Skeletal muscle satellite cell (primary cell): Measurements from ENCODE around the gene MEOX2.

ENCODE experiments used
- H3K27me3 ChIP-seq: 2 replicates; pipeline ENCODE4 v1.7.0; 2013; ENCODE audit warnings: low read length; ENCODE audit not compliant: control insufficient read depth, insufficient read depth
- H3K36me3 ChIP-seq: 2 replicates; pipeline ENCODE4 v1.7.0; 2013; ENCODE audit warnings: mild to moderate bottlenecking, control low read depth, low read length; ENCODE audit not compliant: insufficient read depth
- H3K4me1 ChIP-seq: 2 replicates; pipeline ENCODE4 v1.7.0; 2013; ENCODE audit warnings: low read length; ENCODE audit not compliant: control insufficient read depth, insufficient read depth
- H3K4me2 ChIP-seq: 2 replicates; pipeline ENCODE4 v1.7.0; 2013; ENCODE audit warnings: mild to moderate bottlenecking, low read length
- H3K4me3 ChIP-seq: 2 replicates; pipeline ENCODE4 v1.7.0; 2013; ENCODE audit warnings: low read length
- H3K9ac ChIP-seq: 2 replicates; pipeline ENCODE4 v1.7.0; 2013; ENCODE audit warnings: mild to moderate bottlenecking, low read depth, low read length, moderate library complexity
- H3K9me3 ChIP-seq: replicated peaks from 2 replicates; pipeline ENCODE4 v1.7.0; 2013; ENCODE audit warnings: mild to moderate bottlenecking, control low read depth, low read length

Gene MEOX2

DNA sequence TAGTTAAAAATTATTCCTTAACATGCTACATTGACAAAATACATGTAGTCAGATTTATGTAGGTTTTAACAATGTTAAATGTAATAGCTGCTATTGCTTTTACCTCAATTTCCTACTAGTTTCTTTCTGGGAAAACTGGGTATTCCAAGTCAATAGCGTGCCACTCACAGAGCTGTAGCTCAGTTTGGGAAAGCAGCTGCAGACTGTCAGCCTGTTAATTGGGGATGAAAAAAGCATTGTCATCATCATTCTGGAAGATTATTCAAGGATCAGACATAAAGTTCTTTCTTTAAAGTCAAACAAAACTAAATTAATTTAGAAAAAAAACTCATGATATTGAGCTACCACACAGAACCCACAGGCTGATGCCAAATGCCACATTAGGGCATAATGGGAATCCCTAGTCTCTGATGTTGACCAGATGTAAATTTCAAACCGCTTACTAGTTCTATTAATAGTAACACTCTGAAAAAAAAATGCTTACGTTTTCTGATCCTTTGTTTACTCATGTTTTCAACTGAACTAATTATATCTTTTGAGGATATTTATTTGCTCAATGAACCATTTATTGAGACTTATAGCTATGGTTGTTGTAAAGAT lies 105.0 kb downstream of the MEOX2 start:
- H3K9me3 ChIP-seq: peaks cover 4% of the 10 kb centered on the region
- no peaks in the 10 kb centered on the region for H3K36me3 ChIP-seq
- no peaks in the 10 kb centered on the region for H3K27me3 ChIP-seq
- H3K4me1 ChIP-seq: no peaks in the 10 kb centered on the region
- no peak overlapping the region for H3K9ac ChIP-seq
- no peak overlapping the region for H3K4me2 ChIP-seq
- no peak overlapping the region for H3K4me3 ChIP-seq

DNA sequence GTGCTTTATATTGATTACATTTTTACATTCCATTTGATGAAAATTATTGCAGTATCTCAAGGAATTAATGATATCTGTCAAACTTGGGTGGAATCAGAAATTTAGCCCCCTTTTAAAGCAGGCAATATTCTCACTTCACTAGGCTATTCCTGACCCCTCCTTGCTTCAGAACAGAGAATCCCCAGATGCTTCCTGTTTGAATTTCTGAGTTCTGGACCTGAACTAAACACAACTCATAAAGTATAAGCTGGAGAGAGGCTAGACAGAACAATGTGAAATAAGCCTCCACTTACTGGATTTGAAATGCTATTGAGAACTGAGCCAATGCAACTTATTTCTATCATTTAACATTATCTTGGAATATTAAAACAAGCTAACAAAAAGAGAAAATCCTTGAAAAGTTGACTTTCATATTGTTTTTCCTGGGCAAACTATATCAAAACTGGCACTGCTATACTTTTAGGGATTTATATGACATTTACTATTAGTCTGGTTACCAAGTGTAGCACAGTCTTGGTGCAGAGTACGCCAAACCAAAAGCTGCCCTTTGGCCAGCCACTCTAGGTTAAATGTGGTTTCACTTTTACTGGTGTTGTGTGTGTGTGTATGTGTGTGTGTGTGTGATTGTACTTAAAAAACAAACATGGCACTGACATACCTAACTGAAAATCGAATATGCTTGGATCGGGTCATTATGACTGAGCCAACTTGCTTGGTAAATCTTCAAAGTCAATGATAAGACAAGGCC lies 105.7 kb downstream of the MEOX2 start:
- peaks cover 4% of the 10 kb centered on the region for H3K9me3 ChIP-seq
- H3K4me2 ChIP-seq: no peak overlapping the region
- no peak overlapping the region for H3K4me3 ChIP-seq

DNA sequence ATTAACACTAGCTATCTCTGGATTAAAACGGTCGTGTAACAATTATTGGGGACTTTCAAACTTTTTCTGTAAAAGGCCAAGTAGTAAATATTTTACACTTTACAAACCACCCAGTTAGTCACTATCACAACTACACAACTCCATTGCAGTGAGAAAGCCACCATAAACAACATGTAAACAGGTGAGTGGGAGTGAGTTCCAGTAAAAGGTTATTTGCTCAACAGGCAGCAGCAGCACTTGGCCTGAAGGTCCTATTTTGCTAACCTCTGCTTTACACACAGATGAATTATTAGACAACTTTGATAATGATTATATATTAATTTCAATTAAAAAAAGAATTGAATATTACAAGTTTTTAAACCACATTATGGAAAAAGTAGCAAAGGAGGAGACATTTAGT lies 108.9 kb downstream of the MEOX2 start:
- no peaks in the 10 kb centered on the region for H3K27me3 ChIP-seq
- no peak overlapping the region for H3K9ac ChIP-seq
- no peaks in the 10 kb centered on the region for H3K9me3 ChIP-seq
- H3K36me3 ChIP-seq: no peaks in the 10 kb centered on the region
- H3K4me3 ChIP-seq: no peak overlapping the region
- no peak overlapping the region for H3K4me2 ChIP-seq
- H3K4me1 ChIP-seq: no peaks in the 10 kb centered on the region

More for the DNA sequence above, 105.7 kb downstream of the MEOX2 start:
- Histone ChIP-seq H3K4me1 (no peaks in the 10 kb centered on the region), H3K27me3 (no peaks in the 10 kb centered on the region), H3K36me3 (no peaks in the 10 kb centered on the region), H3K9ac (no peak overlapping the region)

DNA sequence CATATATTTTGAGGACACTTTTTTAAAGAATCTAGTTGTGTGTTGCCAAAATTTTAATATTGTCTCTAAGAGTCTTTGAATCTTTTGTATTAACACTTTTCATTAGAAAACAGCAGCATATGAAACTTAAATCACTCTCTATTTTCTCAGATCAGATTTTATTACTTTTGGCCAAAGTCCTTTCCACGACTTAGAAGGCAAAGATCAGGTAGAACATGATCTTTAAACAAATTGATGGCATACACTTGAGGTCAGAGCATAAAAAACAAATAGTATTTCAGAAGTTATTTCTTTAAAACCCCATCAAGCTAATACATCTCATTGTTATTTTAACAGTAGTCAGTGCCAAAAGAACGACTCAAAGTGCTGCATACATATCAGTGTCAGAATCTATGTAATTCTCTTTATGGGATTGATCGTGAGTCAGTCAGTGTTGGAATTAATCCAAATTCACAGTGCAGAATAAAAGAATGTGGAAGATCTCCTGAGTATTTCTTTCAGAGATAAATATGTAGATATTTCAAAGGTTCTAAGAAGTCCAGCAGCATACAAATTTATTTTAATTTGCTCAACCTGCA lies 115.1 kb downstream of the MEOX2 start:
- H3K9ac ChIP-seq: no peak overlapping the region
- H3K4me3 ChIP-seq: no peak overlapping the region
- H3K36me3 ChIP-seq: no peaks in the 10 kb centered on the region
- peaks cover 8% of the 10 kb centered on the region for H3K4me1 ChIP-seq
- H3K4me2 ChIP-seq: peak overlapping the region; percentile 14
- no peaks in the 10 kb centered on the region for H3K27me3 ChIP-seq
- no peaks in the 10 kb centered on the region for H3K9me3 ChIP-seq

DNA sequence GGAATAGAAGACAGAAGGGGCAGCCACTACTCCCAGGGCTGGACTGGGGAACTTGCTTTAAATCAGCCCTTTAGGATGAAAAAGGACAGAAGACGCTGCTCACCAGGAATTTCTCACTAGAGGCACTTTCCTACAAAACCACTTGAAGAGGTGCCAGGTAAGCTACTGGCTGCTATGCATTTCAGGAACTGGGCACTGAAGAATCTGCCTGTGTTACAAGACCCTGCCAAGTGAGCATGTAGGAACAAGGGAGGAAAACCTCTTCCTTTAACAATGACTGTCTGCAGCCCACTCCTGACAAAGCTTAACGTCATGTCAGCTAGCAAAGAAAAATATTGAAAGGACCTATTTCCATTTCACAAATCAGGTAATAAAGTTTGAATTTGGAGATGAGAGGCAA lies 118.8 kb downstream of the MEOX2 start:
- H3K4me3 ChIP-seq: no peak overlapping the region
- no peaks in the 10 kb centered on the region for H3K27me3 ChIP-seq
- no peaks in the 10 kb centered on the region for H3K9me3 ChIP-seq
- H3K36me3 ChIP-seq: no peaks in the 10 kb centered on the region
- H3K4me1 ChIP-seq: peaks cover 8% of the 10 kb centered on the region
- no peak overlapping the region for H3K4me2 ChIP-seq
- no peak overlapping the region for H3K9ac ChIP-seq

DNA sequence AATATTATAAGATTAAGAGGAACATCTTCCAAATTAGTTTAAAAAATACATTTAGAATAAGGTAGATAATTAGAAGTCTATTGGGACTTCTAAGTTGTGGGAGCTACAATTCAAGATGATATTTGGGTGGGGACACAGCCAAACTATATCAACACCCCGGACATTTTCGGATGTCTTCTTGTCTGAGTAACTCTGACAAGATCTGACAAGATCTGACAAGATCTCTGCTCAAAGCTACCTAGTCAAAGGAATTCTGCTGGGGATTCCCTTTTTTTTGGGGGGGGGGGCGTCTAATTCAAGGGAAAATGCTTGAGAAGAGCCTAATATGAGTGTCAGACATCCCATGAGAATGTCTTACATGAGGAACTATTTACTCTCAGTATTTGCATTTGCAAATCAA lies 119.4 kb downstream of the MEOX2 start:
- no peak overlapping the region for H3K4me3 ChIP-seq

DNA sequence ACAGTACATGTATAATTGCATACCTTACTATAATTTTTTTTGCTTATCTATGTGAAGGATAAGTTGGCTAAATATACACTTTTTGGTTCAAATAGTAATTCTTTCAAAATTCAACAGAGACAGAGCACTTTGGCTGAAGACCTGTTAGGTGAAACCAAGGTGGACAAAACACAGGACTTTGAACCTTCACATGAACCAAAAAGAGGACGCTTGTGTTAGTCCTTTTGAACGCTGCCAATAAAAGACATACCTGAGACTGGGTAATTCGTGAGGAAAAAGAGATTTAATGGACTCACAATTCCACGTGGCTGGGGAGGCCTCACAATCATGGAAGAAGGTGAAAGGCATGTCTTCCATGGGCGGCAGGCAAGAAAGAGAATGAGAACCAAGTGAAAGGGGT lies 120.0 kb downstream of the MEOX2 start:
- Histone ChIP-seq H3K4me3 (no peak overlapping the region), H3K9ac (no peak overlapping the region), H3K4me2 (no peak overlapping the region), H3K36me3 (no peaks in the 10 kb centered on the region), H3K4me1 (peaks cover 7% of the 10 kb centered on the region), H3K9me3 (no peaks in the 10 kb centered on the region), H3K27me3 (no peaks in the 10 kb centered on the region)

More for the DNA sequence above, 119.4 kb downstream of the MEOX2 start:
- no peaks in the 10 kb centered on the region for H3K9me3 ChIP-seq
- H3K27me3 ChIP-seq: no peaks in the 10 kb centered on the region
- peaks cover 8% of the 10 kb centered on the region for H3K4me1 ChIP-seq
- H3K9ac ChIP-seq: no peak overlapping the region
- H3K4me2 ChIP-seq: no peak overlapping the region
- H3K36me3 ChIP-seq: no peaks in the 10 kb centered on the region

DNA sequence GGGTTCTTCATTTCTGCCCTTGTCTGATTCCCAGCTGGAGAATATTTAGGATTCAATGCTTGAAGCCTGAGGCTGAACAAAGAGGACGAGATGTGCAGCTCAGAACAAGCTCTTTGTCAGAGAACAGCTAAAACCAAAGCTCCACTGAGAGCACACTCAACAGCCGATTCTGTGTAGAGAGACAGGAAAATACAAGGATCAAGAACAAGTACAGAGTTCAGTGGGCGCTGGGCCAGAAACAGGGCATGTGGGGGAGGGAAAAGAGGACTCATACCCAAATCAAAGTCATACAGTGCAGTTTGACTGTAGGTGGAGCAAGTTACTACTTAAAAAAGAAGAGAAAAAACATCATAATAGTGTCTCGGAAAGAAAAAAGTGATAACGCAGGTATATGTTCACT lies 124.6 kb downstream of the MEOX2 start, which contains the start of gene AGMO:
TSS of gene AGMO (minus strand) at position 181 of the 400 bp plus-strand sequence.
- Histone ChIP-seq H3K27me3 (no peaks in the 10 kb centered on the region), H3K36me3 (no peaks in the 10 kb centered on the region), H3K9ac (no peak within 1 kb of the TSS), H3K4me2 (no peak within 1 kb of the TSS), H3K9me3 (no peaks in the 10 kb centered on the region), H3K4me3 (no peak within 1 kb of the TSS), H3K4me1 (peaks cover 34% of the 10 kb centered on the region)
